Thyroid gland (tissue), 4 donors: Measurements from ENCODE around the gene ETV1.

ENCODE experiments used
- CTCF ChIP-seq, 6 experiments: fragments of 200-600 bp in 3 of 6; fragments of 450-650 bp in 3 of 6; sonication (generic) in 3 of 6; IDR thresholded peaks; one replicate each; pipeline ENCODE4 v1.5.1; 2016 to 2019; ENCODE audit warnings: antibody characterized with exemption in 6 of 6, mild to moderate bottlenecking in 2 of 6, inconsistent platforms in 1 of 6, moderate library complexity in 1 of 6
- POLR2A ChIP-seq, 2 donors: fragments of 450-650 bp; IDR thresholded peaks; one replicate each; pipeline ENCODE4 v1.6.1; 2017; ENCODE audit warnings: antibody characterized with exemption in 2 of 2, mild to moderate bottlenecking in 2 of 2, moderate library complexity in 1 of 2

GRCh38 chr7:13908667-13909397 is 80.6 kb downstream of the ETV1 start:
- no peak for TF ChIP-seq POLR2A (IDR thresholded peaks at IDR 0.05)
- TF ChIP-seq CTCF (IDR thresholded peaks at IDR 0.05), result no peak
